H1 (cell line): ENCODE measurements around the gene SIRT3. TPM values are rescaled to one million over a fixed set of nuclear protein-coding genes. Genes with fewer than 3 reads are reported as not detected.

Source experiments
- CTCF ChIA-PET: fragments of 300-600 bp; sonication (Branson Sonifier 250); formaldehyde crosslinking; loops from one replicate; lab custom pipeline; 2021; ENCODE audit not compliant: partially characterized antibody; lab: Charles Lee
- POLR2A ChIA-PET: fragments of 300-600 bp; sonication (Branson Sonifier 250); formaldehyde crosslinking; loops from one replicate; lab custom pipeline; 2021; ENCODE audit warnings: inconsistent platforms; ENCODE audit not compliant: partially characterized antibody; lab: Charles Lee
- DNase-seq, 2 experiments: peaks; one replicate each; pipeline versions ENCODE4 v3.0.0 to v3.0.0-alpha.2; 2010 to 2022; ENCODE audit warnings: low spot score in 2 of 2, low read depth in 1 of 2, mixed read lengths in 1 of 2
- FAIRE-seq: peaks from 2 replicates; lab custom pipeline; 2011; peaks lifted over from hg19 to GRCh38; lab: Jason Lieb, UNC
- H2AFZ ChIP-seq: 2 replicates; pipeline ENCODE4 v1.8.1; 2012; ENCODE audit warnings: low read length, inconsistent platforms
- H2AK5ac ChIP-seq: 2 replicates; pipeline ENCODE4 v1.6.1; 2013; ENCODE audit warnings: low read depth, low read length
- H2BK120ac ChIP-seq: replicated peaks from 2 replicates; pipeline ENCODE3; 2013; ENCODE audit warnings: low read depth, low read length, inconsistent platforms
- H2BK12ac ChIP-seq: 2 replicates; pipeline ENCODE4 v1.6.1; 2013; ENCODE audit warnings: low read depth, low read length
- H2BK15ac ChIP-seq: 2 replicates; pipeline ENCODE4 v1.6.1; 2013; ENCODE audit warnings: low read length
- H2BK20ac ChIP-seq: 2 replicates; pipeline ENCODE4 v1.6.1; 2013; ENCODE audit warnings: low read length
- H2BK5ac ChIP-seq: 2 replicates; pipeline ENCODE4 v1.6.1; 2013; ENCODE audit warnings: low read depth, low read length
- H3K14ac ChIP-seq: 2 replicates; pipeline ENCODE4 v1.6.1; 2013; ENCODE audit warnings: inconsistent platforms; ENCODE audit not compliant: insufficient read length
- H3K18ac ChIP-seq: 2 replicates; pipeline ENCODE4 v1.6.1; 2013; ENCODE audit warnings: low read length; ENCODE audit errors: extremely low read depth
- H3K23ac ChIP-seq: 2 replicates; pipeline ENCODE4 v1.6.1; 2013; ENCODE audit warnings: inconsistent platforms; ENCODE audit not compliant: insufficient read length
- H3K23me2 ChIP-seq: 2 replicates; pipeline ENCODE4 v1.6.1; 2013; ENCODE audit warnings: low read depth, low read length
- H3K27ac ChIP-seq: 2 replicates; pipeline ENCODE4 v1.6.1; 2011; ENCODE audit warnings: low read depth, low read length, inconsistent platforms
- H3K27me3 ChIP-seq, 4 experiments: replicated peaks in 1 of 4; 1 replicate in 1 of 4; 2 replicates in 3 of 4; pipeline versions ENCODE4 v1.6.1 to v1.8.1; 2011 to 2013; ENCODE audit warnings: low read length in 3 of 4, mild to moderate bottlenecking in 3 of 4, inconsistent platforms in 2 of 4, mixed read lengths in 2 of 4, moderate library complexity in 1 of 4; ENCODE audit not compliant: control insufficient read depth in 3 of 4, insufficient read depth in 3 of 4; ENCODE audit errors: extremely low read depth in 1 of 4
- H3K36me3 ChIP-seq, 4 experiments: 2 replicates each; pipeline versions ENCODE4 v1.6.1 to v1.8.1; 2011 to 2013; ENCODE audit warnings: mild to moderate bottlenecking in 4 of 4, low read length in 3 of 4, moderate library complexity in 2 of 4, control low read depth in 1 of 4, inconsistent platforms in 1 of 4; ENCODE audit not compliant: insufficient read depth in 4 of 4, control insufficient read depth in 2 of 4
- H3K4ac ChIP-seq: replicated peaks from 2 replicates; pipeline ENCODE3; 2013; ENCODE audit warnings: low read length, low read depth, mixed read lengths, inconsistent platforms; ENCODE audit not compliant: insufficient read length
- H3K4me1 ChIP-seq, 4 experiments: replicated peaks in 1 of 4; 1 replicate in 1 of 4; 2 replicates in 3 of 4; pipeline versions ENCODE4 v1.6.1 to v1.8.1; 2011 to 2013; ENCODE audit warnings: low read length in 3 of 4, inconsistent platforms in 2 of 4, mixed read lengths in 1 of 4; ENCODE audit not compliant: insufficient read depth in 4 of 4, control insufficient read depth in 3 of 4
- H3K4me2 ChIP-seq, 2 experiments: 2 replicates each; pipeline versions ENCODE4 v1.6.1 to v1.8.1; 2011 to 2013; ENCODE audit warnings: low read depth in 2 of 2, low read length in 2 of 2, control low read depth in 1 of 2, inconsistent platforms in 1 of 2, mild to moderate bottlenecking in 1 of 2; ENCODE audit not compliant: insufficient read depth in 1 of 2
- H3K4me3 ChIP-seq, 4 experiments: fragments of 200-600, 300-600 bp in 1 of 4; sonication (generic), shearing (Covaris generic), sonication (Bioruptor Twin) in 1 of 4; 2 replicates each; pipeline versions ENCODE4 v1.5.1 to v1.8.1; 2011 to 2016; ENCODE audit warnings: low read length in 4 of 4, low read depth in 3 of 4, control low read depth in 2 of 4, inconsistent platforms in 2 of 4, mild to moderate bottlenecking in 2 of 4, mixed read lengths in 1 of 4, moderate library complexity in 1 of 4; ENCODE audit not compliant: insufficient read depth in 2 of 4; ENCODE audit errors: extremely low read depth in 1 of 4
- H3K56ac ChIP-seq: replicated peaks from 2 replicates; pipeline ENCODE3; 2013; ENCODE audit warnings: low read depth, mild to moderate bottlenecking, mixed read lengths, low read length, inconsistent platforms; ENCODE audit not compliant: insufficient read length
- H3K79me1 ChIP-seq: 2 replicates; pipeline ENCODE4 v1.6.1; 2013; ENCODE audit warnings: low read depth, low read length, control low read depth
- H3K79me2 ChIP-seq, 2 experiments: 2 replicates each; pipeline versions ENCODE4 v1.6.1 to v1.8.1; 2012 to 2013; ENCODE audit warnings: low read length in 2 of 2, mild to moderate bottlenecking in 2 of 2, inconsistent platforms in 1 of 2; ENCODE audit not compliant: insufficient read depth in 2 of 2, control insufficient read depth in 1 of 2
- H3K9ac ChIP-seq, 4 experiments: replicated peaks in 1 of 4; 1 replicate in 1 of 4; 2 replicates in 3 of 4; pipeline versions ENCODE4 v1.6.1 to v1.8.1; 2011 to 2013; ENCODE audit warnings: low read depth in 3 of 4, low read length in 3 of 4, control low read depth in 2 of 4, mild to moderate bottlenecking in 2 of 4, moderate library complexity in 2 of 4, inconsistent platforms in 1 of 4; ENCODE audit errors: extremely low read depth in 1 of 4
- H3K9me3 ChIP-seq, 2 experiments: 2 replicates each; pipeline versions ENCODE4 v1.6.1 to v1.8.1; 2012 to 2013; ENCODE audit warnings: mild to moderate bottlenecking in 2 of 2, moderate library complexity in 2 of 2, control low read depth in 1 of 2, inconsistent platforms in 1 of 2, low read depth in 1 of 2, low read length in 1 of 2, mixed read lengths in 1 of 2; ENCODE audit not compliant: insufficient read depth in 2 of 2
- H4K20me1 ChIP-seq, 2 experiments: replicated peaks in 1 of 2; 2 replicates each; pipeline versions ENCODE3 to v1.8.1; 2011 to 2013; ENCODE audit warnings: inconsistent platforms in 2 of 2, low read length in 2 of 2, mild to moderate bottlenecking in 1 of 2; ENCODE audit not compliant: insufficient read depth in 2 of 2, control insufficient read depth in 1 of 2
- H4K5ac ChIP-seq: 2 replicates; pipeline ENCODE4 v1.6.1; 2013; ENCODE audit warnings: low read length, low read depth, mixed read lengths, inconsistent platforms; ENCODE audit not compliant: insufficient read length
- H4K8ac ChIP-seq: 2 replicates; pipeline ENCODE4 v1.8.0; 2013; ENCODE audit warnings: mild to moderate bottlenecking, moderate library complexity, low read length, inconsistent platforms; ENCODE audit not compliant: insufficient read depth; ENCODE audit errors: extremely low read depth
- H4K91ac ChIP-seq: replicated peaks from 2 replicates; pipeline ENCODE3; 2013; ENCODE audit warnings: low read length, mixed read lengths, inconsistent platforms; ENCODE audit not compliant: insufficient read length
- CREB1 ChIP-seq: IDR thresholded peaks from 2 replicates; pipeline ENCODE4 v1.6.1; 2012; ENCODE audit warnings: inconsistent platforms
- EP300 ChIP-seq, 2 experiments: IDR thresholded peaks; 1 replicate in 1 of 2; 2 replicates in 1 of 2; pipeline ENCODE4 v1.6.1; 2011 to 2012; ENCODE audit warnings: low read depth in 2 of 2, low read length in 2 of 2, mild to moderate bottlenecking in 2 of 2, borderline replicate concordance in 1 of 2, inconsistent platforms in 1 of 2, moderate library complexity in 1 of 2
- GABPA ChIP-seq: IDR thresholded peaks from 2 replicates; pipeline ENCODE4 v1.6.1; 2011; ENCODE audit warnings: mild to moderate bottlenecking, low read length, moderate library complexity, borderline replicate concordance; ENCODE audit not compliant: insufficient read depth
- JUN ChIP-seq: IDR thresholded peaks from 2 replicates; pipeline ENCODE4 v1.6.1; 2011; ENCODE audit warnings: low read depth, mild to moderate bottlenecking, improper control_type of control experiment, low read length
- MAFK ChIP-seq: IDR thresholded peaks from 2 replicates; pipeline ENCODE4 v1.6.1; 2012; ENCODE audit warnings: low read depth, mild to moderate bottlenecking, improper control_type of control experiment, low read length
- PHF8 ChIP-seq: fragments of 200-600 bp; sonication (generic); conservative IDR thresholded peaks from 2 replicates; pipeline ENCODE4 v1.7.1; 2012; ENCODE audit warnings: low read depth, mild to moderate bottlenecking, inconsistent platforms, low read length, moderate library complexity
- POLR2A ChIP-seq, 2 experiments: IDR thresholded peaks; 1 replicate in 1 of 2; 2 replicates in 1 of 2; pipeline ENCODE4 v1.6.1; 2011; ENCODE audit warnings: low read depth in 2 of 2, low read length in 2 of 2, mild to moderate bottlenecking in 2 of 2; ENCODE audit errors: control extremely low read depth in 1 of 2
- SIN3A ChIP-seq, 2 experiments: IDR thresholded peaks in 1 of 2; conservative IDR thresholded peaks in 1 of 2; 2 replicates each; pipeline ENCODE4 v1.6.1; 2011 to 2012; ENCODE audit warnings: low read length in 2 of 2, improper control_type of control experiment in 1 of 2, low read depth in 1 of 2, mild to moderate bottlenecking in 1 of 2
- YY1 ChIP-seq: IDR thresholded peaks from 2 replicates; pipeline ENCODE4 v1.6.1; 2011; ENCODE audit warnings: low read depth, mild to moderate bottlenecking, low read length
- WGBS, 2 experiments: shearing (Covaris generic) in 1 of 2; methylation state at CpG; one replicate each; pipeline versions ENCODE4 v1.1.6 to v1.1.7; 2013 to 2015; ENCODE audit warnings: low lambda C conversion rate in 2 of 2, mixed read lengths in 2 of 2, inconsistent platforms in 1 of 2, low coverage in 1 of 2, missing lambda C conversion rate in 1 of 2; ENCODE audit not compliant: insufficient replicate concordance in 2 of 2, insufficient coverage in 1 of 2, insufficient read length in 1 of 2; ENCODE audit errors: extremely low coverage in 1 of 2, missing lambda C conversion rate in 1 of 2; 5-methylcytosine and 5-hydroxymethylcytosine counted together
- polyA plus RNA-seq, 7 experiments: library from polyadenylated mRNA; depleted of rRNA in 3 of 7; stranded (reverse) in 5 of 7; unstranded in 2 of 7; fragments of >200 nt in 5 of 7; fragments of 200-250 nt in 2 of 7; gene quantifications; 1 replicate in 5 of 7; 2 replicates in 1 of 7; 4 replicates in 1 of 7; pipeline versions ENCODE4 v1.2.1 to v1.2.3, GENCODE V29; 2011 to 2013; ENCODE audit warnings: missing spikeins in 2 of 7, mixed read lengths in 2 of 7
- total RNA-seq: library from RNA; stranded (reverse); fragmentation: NEBNext Ultra II Directional; extraction: Animal tissue kit (Norgen Biotek cat#: 25700); gene quantifications from 2 replicates; pipeline ENCODE4 v1.2.1, GENCODE V29; 2021

Gene SIRT3
- total and polyA plus RNA-seq, 2 of the 8 experiments (the other 6 are each of a cell fraction or from before 2014, with no cell fraction given), result 14.3 to 21.6 TPM

DNA sequence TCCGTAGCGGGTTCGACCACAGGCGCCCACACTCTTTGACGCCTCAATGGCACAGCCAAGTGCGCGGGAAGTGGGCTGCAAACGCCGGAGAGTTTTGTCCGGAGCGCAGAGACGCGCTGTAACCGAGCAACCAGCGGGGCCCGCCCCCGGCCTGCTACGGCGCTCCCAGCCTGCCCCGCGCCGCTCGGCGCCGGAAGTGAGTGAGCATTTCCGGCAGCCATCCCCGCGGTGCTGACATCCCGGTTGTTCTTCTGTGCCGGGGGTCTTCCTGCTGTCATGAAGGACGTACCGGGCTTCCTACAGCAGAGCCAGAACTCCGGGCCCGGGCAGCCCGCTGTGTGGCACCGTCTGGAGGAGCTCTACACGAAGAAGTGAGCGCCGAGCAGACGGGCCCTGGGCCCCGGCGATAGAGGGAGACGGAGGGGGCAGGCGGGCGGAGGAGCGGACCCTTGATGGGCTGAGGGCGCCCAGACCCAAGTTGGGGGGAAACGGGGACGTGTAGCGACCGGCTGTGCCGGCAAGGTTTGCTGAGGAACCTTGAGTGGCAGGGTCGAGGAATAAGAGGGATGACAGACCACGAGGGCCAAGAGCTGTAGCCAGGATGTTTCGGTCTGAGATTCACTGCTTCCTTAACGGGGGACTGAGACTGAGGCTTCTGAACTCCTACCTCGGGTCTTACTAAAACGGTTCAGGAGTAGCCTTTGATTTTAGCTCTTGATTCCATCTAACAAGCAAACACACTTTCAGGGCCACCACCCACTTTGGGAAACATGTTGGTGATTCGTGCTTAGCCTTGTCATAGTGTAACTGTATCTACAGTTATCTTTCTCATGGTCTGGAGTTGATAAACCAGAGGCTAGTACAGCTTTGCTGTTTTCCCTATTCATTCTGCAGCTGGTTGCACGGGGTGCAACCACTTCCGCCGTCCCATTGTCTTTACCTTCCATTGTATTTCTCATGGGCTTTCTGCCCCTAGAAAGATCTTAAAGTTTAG, 929 bp upstream of the SIRT3 start, which contains the start of gene PSMD13:
PSMD13 (plus strand) TSS at position 203 of the 994 bp plus-strand sequence; CDS start at position 277, 74 bp downstream.
- Histone ChIP-seq H4K20me1 (peaks cover 0 to 2% of the 10 kb centered on the region in 2 experiments), H3K27ac (peak within 1 kb of the TSS; percentile 71; the same call in 1 of the 2 replicates), H4K91ac (no peak within 1 kb of the TSS), H2BK5ac (peak within 1 kb of the TSS; percentile 87; the same call in 1 of the 2 replicates), H3K14ac (no peak within 1 kb of the TSS), H3K4me2 (peak within 1 kb of the TSS; percentile 90 to 99), H2BK15ac (no peak within 1 kb of the TSS), H3K79me1 (peaks cover 4% of the 10 kb centered on the region; the same call in 1 of the 2 replicates), H3K27me3 (no peaks in the 10 kb centered on the region), H2BK120ac (peak within 1 kb of the TSS; percentile 73), H3K4ac (peak within 1 kb of the TSS; percentile 75), H2BK12ac (no peak within 1 kb of the TSS), H4K8ac (peak within 1 kb of the TSS; percentile 90; the same call in 1 of the 2 replicates), H3K9me3 (no peaks in the 10 kb centered on the region), H2AK5ac (no peak within 1 kb of the TSS; the same call in 1 of the 2 replicates), H2AFZ (peak within 1 kb of the TSS; percentile 94), H4K5ac (peak within 1 kb of the TSS; percentile 44), H3K36me3 (peaks cover 0 to 8% (median 3%) of the 10 kb centered on the region in 4 experiments; a peak in 4 of 8 replicates), H3K18ac (peak within 1 kb of the TSS; percentile 78), H3K4me3 (peak within 1 kb of the TSS; percentile 96 to 98 (median 96)), H3K23ac (no peak within 1 kb of the TSS), H2BK20ac (no peak within 1 kb of the TSS), H3K4me1 (no peaks in the 10 kb centered on the region; a peak in 1 of 7 replicates), H3K79me2 (peaks cover 9 to 27% of the 10 kb centered on the region in 2 experiments), H3K9ac (peak within 1 kb of the TSS; percentile 76 to 87 (median 83)), H3K23me2 (peaks cover 14% of the 10 kb centered on the region), H3K56ac (peak within 1 kb of the TSS; percentile 35)
- 3% methylated on average over 61 of the region's 62 CpGs; no CpG with 5 or more reads in 1 of the 2 experiments for WGBS, 2 experiments
- CTCF ChIA-PET, result interaction anchor here (0.7 to 8.7 kb wide), 10 partner anchors 10 to 128 kb away, joined by 3 to 88 read pairs (median 3); partner anchors contain the start of genes BET1L and RIC8A
- POLR2A ChIA-PET, result interaction anchor here (1.0 to 1.7 kb wide), 9 partner anchors 12 to 130 kb away, joined by 3 to 5 read pairs (median 4); partner anchors contain the start of genes BET1L and RIC8A
- peak in 1 of 2 experiments; percentile 87 for DNase-seq
- FAIRE-seq, result no peak
- TF ChIP-seq GABPA (peak; percentile 91), EP300 (IDR thresholded peaks at IDR 0.05; ENCODE audit: borderline replicate concordance in 1 of 2, low read depth in 2 of 2, low read length in 2 of 2) (no peak), YY1 (peak; percentile 52), JUN (no peak), MAFK (no peak), CREB1 (0 out of 2 replicates have a peak, but pooled peaks have one; percentile 32), SIN3A (conservative IDR thresholded peaks at IDR 0.05 in 1 of 2, IDR thresholded peaks at IDR 0.05 in 1 of 2; ENCODE audit: low read depth in 1 of 2, low read length in 2 of 2) (peak in 1 of 2 experiments; percentile 98; a peak in 3 of 4 replicates), POLR2A (IDR thresholded peaks at IDR 0.05; ENCODE audit: control extremely low read depth in 1 of 2, low read depth in 2 of 2, low read length in 2 of 2) (peak in 1 of 2 experiments; percentile 18; a peak in 1 of 3 replicates), PHF8 (peak; percentile 61)
